ENCODE measurements around the gene PYCARD.

GRCh38 chr16:31225193-31225592 lies 22.6 kb upstream of the PYCARD start:
- TF ChIP-seq CTCF (IDR thresholded peaks at IDR 0.05) (no peak), POLR2A (IDR thresholded peaks at IDR 0.05) (no peak)
